ENCODE measurements around the gene TSTD2. TPM values are rescaled to one million over a fixed set of nuclear protein-coding genes. Genes with fewer than 3 reads are reported as not detected.
"Not testable (repeated sequence)": the region's sequence is repeated elsewhere in the genome, so short reads cannot be mapped to it uniquely, and the experiment has no call there.

Gene TSTD2
- polyA plus RNA-seq, 1 donor, result 46.8 TPM

DNA sequence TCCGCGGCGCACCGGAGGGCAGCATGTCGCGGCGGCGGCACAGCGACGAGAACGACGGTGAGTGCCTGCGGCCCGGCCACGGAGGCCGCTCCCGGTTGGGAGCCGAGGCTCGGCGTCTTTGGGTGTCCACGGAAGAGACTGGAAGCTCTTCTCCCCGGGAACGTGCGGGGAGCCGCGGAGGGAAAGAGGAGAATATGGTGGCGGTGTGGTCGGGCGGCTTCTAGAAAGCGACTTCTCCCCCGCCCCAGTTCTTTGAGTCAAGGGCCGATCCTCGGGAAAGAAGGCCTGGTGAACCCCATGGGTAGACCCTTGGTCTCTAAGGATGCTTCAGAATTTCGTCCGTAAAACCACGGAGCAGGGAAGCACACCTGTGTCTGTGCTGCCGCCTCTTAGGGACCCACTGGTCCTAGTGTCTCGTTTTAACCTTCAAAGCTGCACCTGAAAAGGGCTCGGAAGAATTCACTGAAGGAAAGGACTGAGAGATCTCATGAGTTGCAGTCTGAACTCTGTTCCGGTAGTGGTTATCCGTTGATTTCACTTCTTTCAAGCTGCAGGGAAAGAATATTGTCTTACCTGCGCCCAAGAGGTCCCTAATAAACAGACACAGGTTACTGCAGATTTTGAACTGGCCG, 807 bp upstream of the TSTD2 start:
- DNase-seq, result peak; percentile 13

DNA sequence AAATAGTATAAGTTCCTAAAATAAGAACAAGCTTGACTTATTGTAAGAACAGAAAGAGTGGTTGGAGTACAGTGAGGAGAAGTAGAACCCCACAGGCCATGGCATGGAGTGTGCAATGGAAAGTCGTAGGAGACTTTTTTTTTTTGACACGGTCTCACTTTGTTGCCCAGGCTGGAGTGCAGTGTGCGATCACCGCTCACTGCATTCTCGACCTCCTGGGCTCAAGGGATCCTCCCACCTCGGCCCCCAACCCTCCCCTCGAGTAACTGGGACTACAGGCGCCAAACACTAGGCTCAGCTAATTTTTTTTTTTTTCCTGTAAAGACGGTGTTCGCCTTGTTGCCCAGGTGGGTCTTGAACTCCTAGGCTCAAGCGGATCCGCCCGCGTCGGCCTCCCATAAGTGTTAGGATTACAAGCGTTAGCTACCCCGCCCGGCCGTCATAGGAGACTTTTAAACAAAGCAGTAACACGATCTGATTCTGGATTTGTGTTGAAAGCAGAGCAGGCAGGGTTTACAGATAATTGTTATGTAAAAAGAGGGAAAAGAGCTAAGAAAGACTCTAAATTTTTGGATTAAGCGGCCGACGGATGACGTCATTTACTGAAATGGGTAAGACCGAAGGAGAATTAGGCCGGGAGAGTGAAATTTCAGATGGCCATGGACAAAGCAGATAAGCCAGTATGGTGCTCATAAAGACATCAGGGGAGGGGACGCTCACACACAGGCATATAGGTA, 752 bp downstream of the TSTD2 start:
- DNase-seq, result peak; percentile 81

DNA sequence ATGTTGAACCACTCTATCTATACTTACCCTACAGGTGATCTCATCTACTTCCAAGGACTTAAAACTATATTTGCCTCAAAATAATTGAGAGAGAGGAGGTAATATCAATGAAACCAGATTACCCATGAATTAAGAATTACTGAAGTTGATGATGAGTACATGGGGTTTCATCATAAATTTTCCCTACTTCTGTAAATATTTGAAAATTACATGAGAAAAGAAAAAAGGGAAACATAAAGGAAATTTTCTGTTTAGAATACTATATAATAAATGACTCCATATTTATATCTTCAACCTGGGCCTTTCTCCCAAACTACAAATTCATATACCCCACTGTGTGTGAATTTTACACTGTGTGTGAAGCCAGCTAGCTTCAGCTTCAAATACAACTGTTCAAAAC, 2.6 kb downstream of the TSTD2 start:
- DNase-seq, result no peak

DNA sequence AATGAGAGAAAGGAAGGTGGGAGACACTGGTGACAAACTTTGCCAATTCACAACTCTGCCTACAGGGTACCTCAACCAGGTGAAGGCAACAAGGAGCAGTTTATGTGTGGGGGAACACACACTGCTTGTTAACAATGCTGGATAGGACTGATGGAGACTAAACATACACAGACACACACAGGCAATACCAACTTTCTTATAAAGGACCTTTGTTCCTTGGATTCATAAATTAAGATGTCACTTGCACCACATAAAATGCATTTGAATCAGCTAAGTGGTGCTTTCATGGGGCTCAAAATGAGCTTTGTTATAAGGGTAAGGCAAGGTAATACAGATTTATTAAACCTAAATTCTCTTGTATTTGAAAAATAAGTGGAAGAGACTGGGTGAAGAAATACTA, 4.0 kb downstream of the TSTD2 start:
- no peak for DNase-seq

DNA sequence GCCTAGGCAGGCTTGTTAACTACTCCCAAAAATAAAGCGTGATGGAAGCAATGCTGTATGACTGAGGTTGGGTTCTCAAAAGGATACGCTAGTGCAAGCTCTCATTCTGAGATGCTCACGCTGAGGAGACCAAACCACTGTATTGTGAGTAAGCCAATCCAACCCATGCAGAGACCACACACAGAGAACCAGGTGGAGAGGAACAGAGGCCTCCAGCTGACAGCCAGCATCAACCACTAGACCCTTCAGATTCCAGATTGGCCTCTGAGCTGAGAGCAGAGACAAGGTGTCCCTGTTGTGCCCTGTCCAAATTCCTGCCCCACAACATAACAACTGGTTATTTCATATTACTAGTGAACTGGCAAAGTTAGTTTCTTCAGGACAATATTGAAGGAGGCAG, 4.5 kb downstream of the TSTD2 start:
- DNase-seq, result no peak

DNA sequence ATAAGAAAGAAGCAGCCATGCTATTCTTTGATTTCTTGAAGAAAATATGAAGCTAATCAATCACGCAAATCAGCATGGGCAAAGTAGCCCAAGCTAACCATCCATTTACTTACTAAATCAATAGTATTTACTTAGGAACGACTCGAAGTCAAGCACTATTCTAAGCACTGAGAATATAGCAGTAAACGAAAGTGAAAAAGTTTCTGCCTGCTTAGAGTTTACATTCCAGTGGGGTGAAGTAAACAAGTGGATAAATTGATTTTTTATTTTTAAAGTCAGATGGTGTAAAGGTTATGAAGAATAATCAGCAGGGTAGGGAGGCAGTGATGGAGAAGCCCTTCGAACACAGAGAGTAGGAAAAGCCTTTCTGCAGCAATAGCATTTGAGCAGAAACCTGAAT, 5.5 kb downstream of the TSTD2 start:
- no peak for DNase-seq

DNA sequence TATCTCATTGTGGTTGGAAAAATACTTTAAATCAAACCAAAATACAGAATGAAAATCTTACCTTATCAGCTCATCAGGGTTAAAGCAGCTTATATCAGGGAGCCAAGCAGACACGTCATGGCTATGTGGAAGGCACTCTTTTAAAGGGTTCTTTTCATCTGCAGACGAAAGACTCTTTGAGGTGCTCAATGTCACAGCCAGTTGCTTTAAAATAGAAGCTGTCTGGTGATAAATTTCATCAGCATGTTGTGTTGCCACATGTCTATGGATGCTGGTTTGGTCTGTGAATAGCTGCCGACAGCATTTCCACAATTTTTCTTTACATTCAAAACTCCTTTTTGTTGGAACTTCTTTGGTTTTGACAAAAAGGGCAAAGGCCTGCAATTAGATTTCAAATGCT, 7.5 kb downstream of the TSTD2 start:
- no peak for DNase-seq

DNA sequence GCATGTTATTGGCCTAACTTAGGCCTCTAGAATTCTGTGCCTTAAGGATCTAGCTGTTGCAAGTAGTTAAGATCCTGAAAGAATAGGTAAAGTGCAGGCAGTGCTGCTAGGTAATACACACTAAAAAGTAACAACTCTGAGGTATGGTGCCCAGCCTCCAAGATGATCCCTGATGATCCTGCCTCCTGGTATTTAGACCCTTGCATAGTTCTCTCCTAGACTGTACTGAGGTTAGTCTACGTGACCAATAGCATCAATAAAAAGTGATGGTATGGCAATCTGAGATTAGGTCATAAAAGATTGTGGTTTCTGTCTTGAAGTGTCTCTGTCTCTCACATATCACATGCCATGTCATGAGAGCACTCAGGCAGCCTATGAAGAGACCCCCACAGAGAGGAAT, 9.2 kb downstream of the TSTD2 start:
- no peak for DNase-seq

DNA sequence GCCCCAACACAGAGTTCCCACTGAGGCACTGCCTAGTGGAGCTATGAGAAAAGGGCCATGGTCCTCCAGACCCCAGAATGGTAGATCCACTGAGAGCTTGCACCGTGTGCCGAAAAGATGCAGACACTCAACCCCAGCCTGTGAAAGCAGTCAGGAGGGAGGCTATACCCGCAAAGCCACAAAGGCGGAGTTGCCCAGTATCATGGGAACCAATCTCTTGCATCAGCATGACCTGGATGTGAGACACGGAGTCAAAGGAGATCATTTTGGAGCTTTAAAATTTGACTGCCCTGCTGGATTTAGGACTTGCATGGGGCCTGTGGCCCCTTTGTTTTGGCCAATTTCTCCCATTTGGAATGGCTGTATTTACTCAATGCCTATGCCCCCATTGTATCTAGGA, 10.7 kb downstream of the TSTD2 start:
- DNase-seq, result not testable (repeated sequence)

DNA sequence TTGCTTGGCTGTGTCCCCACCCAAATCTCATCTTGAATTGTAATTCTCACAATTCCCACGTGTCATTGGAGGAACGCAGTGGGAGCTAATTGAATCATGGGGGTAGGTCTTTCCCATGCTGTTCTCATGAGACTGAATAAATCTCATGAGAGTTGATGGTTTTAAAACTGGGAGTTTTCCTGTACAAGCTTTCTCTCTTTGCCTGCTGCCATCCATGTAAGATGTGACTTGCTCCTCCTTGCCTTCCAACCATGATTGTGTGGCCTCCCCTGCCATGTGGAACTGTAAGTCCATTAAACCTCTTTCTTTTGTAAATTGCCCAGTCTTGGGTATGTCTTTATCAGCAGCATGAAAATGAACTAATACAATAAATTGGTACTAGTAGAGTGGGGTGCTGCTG, 13.1 kb downstream of the TSTD2 start:
- not testable (repeated sequence) for DNase-seq

DNA sequence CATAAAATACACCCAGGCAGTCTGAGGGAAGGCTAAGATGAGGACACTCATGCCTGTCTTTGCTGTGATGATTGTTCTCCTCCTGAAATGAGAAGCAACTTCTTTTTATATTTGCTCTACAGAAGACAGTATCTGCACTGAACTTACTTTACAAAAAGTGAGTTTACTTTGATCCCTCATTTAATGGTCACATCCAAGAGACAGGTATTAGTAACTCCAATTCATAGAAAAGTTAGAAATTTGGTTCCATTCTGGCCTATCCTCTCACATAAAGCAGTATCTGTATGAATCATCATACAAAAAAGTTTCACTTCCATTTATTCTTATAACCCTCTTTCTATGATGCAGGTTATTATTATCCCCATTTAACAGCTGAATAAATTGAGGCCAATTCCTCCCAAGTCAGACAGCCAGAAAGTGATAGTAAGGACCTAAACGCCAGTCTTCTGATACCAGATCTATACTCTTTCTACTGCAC, 15.2 kb downstream of the TSTD2 start:
- DNase-seq, result no peak

DNA sequence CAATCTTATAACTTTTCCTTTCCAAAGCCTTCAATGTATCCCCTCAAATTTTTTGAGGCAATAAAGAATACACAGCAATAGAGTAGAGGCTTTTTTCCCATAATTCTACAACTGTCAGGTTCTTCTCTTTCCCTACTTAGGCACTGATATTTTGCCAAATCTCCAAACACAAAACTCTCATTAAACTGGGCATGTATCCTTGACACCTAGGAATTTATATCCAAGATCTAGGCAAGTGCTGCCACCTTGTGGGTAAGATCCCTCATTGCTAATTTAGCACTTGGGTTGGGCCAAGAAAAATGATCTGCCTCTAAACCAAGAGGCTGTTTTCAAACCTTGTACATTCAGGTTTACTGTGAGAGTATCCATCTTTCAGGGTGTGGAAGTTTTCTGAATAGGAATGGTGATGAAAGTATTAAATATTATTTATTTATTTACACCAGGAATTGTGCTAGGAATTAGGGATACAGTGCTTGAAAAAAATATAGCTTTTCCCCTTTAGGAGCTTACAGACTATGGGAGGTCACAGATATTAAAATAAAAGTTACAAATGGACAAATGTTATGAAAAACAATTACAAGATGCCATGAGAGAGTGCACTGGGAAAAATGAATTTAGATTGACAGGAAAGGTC, 17.6 kb downstream of the TSTD2 start:
- peak; percentile 46 for DNase-seq

DNA sequence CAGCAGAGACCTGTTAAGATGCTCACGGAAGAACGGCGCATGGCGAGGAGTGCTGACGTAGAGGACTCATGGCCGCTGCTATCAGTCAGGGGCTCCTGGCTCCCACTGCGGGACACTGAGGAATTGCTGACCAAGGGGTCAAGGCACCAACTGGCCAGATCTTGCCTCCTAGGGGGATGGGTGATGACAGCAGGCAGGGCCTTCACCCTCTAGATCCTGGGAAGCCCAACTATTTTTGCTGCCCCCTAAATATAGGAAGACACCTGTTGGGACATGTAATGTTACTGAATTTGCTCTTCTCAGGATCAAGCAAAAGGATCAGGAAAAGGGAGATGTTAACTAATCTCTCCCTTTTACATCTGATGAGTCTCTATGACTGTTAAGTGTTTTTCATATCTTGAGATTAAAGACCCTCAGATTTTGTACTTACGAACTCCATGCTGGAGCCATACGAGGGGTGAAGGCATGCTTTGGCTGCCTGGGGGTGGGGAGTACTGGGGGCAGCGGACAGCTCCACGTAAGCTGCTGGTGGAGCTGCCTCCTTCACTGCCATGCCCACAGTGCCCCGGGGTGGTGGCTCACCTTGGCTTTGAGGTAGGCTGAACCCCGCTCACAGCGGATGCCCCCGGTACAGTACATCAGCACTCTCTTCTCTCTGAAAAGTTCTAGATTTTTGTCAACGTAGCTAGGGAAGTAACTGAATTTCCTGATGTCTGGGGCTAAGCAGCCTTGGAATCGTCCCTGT, 28.1 kb downstream of the TSTD2 start:
- DNase-seq, result no peak

DNA sequence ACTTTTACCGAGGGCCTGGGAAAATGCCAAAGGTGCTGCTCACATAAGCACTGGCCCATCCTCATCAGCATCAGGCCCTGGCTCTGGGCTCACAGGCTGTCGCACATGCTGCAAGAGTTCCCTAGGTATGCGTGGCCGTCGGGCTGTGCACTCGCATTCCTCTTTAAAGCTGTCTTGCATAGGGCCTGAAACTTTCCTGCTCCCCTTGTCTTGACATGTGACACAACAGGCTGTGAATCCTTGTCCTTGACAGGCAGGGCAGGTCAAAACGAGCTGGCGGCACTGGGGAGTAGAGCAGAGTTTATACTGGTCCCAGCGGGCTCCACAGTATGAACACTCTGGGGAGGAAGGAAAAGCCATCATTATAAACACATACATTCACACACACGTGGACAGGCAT, 30.7 kb downstream of the TSTD2 start:
- no peak for DNase-seq

DNA sequence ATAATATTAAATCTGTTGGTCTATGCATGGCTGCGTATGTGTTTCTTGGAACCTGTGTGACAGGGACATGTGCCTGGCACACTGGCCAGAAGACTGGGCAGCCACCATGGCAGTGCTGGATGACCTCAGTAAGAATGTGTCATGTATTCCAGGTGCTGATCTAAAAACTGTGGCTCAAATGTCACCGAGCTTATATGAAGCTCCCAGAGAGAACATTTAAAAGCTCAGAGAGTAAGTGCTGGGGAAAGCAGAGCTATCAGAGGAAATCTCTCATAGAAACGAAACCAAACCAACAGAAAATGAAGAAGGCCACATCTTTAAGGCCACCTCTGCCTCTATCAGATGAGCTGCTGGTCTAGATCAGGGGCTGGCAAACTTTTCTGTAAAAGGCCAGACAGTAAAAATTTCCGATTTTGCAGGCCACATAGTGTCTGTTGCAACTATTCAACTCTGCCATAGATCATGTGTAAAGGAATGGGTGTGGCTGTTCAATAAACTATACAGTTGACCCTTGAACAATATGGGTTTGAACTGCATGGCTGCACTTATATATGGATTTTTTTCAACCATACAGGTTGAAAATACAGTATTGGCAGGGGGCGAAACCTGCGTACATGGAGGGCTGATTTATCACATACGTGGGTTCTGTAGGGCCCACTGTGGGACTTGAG, 31.8 kb downstream of the TSTD2 start:
- DNase-seq, result no peak

DNA sequence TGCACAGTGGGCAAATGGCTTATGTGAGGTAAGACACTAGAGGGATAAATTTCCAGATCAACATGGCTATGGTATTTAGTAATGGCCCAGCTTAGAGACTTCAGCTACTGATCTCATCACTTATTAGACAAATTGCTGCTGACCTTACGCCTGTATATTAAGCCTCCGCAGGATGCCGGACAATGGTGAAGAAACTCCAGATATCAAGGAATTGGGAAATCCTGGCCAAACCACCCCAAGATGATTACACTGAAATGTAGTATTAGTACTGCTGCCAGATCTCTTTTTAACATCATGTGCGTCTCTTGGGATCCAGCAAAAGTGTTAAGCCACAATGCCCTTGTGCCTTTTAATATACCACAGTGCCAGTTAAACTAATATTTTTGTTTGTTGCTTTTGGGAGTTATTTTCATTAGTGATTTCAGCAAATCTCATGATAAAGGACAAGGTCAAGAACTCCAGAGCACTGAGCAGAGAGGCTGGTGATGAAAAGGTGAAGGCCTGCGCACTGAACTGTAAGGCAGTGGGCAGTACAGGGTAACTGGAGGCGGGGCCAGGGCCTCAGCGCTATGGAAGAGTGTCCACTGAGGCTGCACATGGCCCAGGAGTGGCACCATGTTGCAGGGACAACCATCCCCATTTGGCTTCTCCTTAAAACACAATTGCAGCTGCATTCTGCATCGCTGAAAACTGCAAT, 32.5 kb downstream of the TSTD2 start:
- no peak for DNase-seq

DNA sequence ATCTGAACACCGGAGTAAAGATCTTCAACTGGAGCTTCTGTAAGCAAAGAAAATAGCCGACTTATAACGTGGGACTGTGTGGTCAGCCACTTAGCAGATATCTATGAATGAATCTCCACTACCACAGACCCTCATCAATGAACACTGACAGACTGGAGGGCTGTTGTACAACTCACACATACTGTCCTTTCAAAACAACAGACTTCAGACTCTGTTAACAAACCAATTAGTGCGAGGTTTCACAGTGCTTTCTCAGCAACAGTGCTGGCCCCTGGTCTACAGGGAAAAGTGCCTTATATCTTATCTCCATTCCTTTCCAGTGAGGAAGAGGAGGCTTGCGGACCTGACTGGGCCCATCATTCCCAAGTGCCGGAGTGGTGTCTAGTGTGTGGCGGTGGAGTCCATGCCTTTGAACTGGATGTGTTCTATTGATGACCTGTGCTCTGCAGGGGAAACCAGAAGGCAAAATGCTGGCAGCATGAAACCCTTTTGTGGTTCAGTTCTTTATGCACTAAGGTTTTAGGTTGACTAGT, 33.8 kb downstream of the TSTD2 start:
- no peak for DNase-seq

DNA sequence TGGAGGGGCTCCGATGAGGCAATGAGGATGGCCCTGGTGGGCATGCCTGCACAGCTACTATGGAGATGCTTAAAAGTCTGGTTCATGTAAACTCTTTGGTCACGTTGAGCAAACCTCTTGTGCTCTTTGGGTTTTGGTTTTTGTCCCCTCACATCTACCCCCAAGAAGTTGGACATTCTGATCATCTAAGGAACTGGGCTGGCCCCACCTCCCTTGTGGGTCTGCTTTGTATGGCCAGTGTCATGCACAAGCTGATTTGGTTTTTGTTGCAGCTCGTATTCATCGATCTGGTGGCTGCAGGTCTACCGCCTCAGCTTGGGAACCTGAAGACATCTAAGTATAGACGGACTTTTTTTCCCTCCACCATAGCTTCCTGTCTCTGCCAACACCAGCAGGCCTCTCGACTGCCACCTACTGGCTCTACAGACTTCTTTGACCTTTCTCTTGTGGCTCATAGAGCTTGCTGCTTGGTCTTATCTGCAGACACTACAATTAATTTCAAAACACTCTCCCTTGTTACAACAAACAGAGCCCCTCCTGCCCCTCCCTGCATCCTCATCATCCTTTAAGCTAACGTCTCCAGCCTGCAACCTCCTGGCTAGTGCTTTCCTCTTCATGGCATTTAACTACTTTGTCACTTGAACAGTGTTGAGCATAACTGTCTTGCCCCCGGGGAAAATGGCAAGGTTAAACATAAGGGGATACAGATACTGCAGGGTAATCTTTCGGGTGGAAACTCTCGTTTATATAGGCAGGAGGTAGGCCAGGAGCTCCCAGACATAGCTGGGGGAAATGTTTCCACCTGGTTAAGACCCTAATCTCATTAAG, 34.5 kb downstream of the TSTD2 start:
- peak; percentile 77 for DNase-seq

DNA sequence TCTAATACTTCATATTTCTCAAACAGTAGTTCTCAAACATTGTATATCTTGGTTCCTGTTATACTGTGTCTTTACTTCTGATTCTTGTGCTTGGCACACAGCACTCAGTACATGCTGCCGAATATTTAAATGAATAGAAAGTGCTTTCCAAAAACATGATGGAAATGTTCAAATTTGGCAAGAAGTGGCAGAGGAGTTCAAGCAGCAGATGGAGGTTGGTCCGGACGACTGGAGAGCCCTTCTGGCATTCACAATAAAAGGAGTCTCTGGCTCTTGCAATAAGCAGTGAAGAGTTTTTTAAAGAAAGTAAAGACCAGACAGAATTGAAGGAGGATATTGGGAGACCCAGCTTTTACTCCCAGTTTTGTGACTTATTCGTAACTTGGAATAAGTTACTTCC, 36.3 kb downstream of the TSTD2 start:
- DNase-seq, result no peak

DNA sequence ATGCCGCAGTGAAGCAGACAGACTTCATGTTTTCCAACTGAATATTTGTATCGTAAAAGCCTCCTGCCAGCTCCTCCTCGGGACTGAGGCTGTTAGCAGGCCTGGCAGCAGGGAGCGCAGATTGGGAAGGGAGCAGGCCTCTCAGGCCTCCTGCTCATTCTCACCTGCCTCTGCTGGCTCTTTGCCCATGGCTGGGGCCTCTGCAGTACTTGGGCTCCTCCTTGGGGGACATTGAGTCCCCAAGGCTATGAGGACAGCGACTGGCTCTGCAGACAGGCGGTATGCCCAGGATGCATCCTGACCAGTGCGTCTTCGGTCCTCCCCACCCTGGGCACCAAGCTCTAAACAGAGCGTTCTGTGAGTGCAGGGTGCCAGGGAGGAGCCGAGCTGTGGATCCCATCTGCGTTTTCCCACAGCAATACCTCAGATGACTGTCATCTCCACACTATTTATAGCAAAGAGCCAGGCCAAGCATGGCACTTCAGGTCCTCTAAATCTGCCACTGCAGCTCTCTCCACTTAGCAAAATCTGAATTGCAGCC, 38.7 kb downstream of the TSTD2 start:
- no peak for DNase-seq

All from left kidney (tissue), 2 donors.